ENCODE measurements around the gene TBC1D3C.
"Not testable (repeated sequence)": the region's sequence is repeated elsewhere in the genome, so short reads cannot be mapped to it uniquely, and the experiment has no call there.

TBC1D3C gene

GRCh38 chr17:38068534-38068933 lies at the start of gene TBC1D3C:
TSS of gene TBC1D3C (minus strand) at chr17:38068634. CDS start at chr17:38067066, 1,568 bp downstream.
- not testable (repeated sequence) for DNase-seq (ENCODE audit: low read depth); H3K4me3 ChIP-seq (ENCODE audit: low read length)

- not testable (repeated sequence) for H3K4me3 ChIP-seq (ENCODE audit: low read length); DNase-seq (ENCODE audit: low read depth)
These were observed 30.8 kb upstream of the TBC1D3C start for GRCh38 chr17:38099262-38099661.

GRCh38 chr17:38094059-38094694 lies 25.7 kb upstream of the TBC1D3C start:
- H3K4me3 ChIP-seq (ENCODE audit: low read length); DNase-seq (ENCODE audit: low read depth): not testable (repeated sequence)

- H3K4me3 ChIP-seq (ENCODE audit: low read length); DNase-seq (ENCODE audit: low read depth): not testable (repeated sequence)
These were observed 19.7 kb upstream of the TBC1D3C start for GRCh38 chr17:38088120-38088519.

- not testable (repeated sequence) for H3K4me3 ChIP-seq (ENCODE audit: low read length); DNase-seq (ENCODE audit: low read depth)
These were observed 18.9 kb upstream of the TBC1D3C start for GRCh38 chr17:38087344-38087743.

Data from retinal pigment epithelial cell (primary cell).